Vagina (tissue), 2 donors: ENCODE results near the gene EHBP1L1. TPM values are rescaled to one million over a fixed set of nuclear protein-coding genes. Genes with fewer than 3 reads are reported as not detected.

Experiments used
- DNase-seq, 2 donors: peaks; one replicate each; pipeline ENCODE4 v3.0.0-alpha.2; 2017; ENCODE audit errors: extremely low spot score in 2 of 2
- H3K27ac ChIP-seq: fragments of 200-600 bp; sonication (generic); one replicate; pipeline ENCODE4 v1.5.1; 2019
- H3K27me3 ChIP-seq: fragments of 200-600 bp; sonication (generic); one replicate; pipeline ENCODE4 v1.5.1; 2019
- H3K36me3 ChIP-seq, 2 donors: fragments of 200-600 bp; sonication (generic); one replicate each; pipeline ENCODE4 v1.5.1; 2017 to 2019
- H3K4me1 ChIP-seq: fragments of 200-600 bp; sonication (generic); one replicate; pipeline ENCODE4 v1.5.1; 2019
- H3K4me3 ChIP-seq, 2 donors: fragments of 200-600 bp; sonication (generic); 1 replicate in 1 of 2; 2 replicates in 1 of 2; pipeline ENCODE4 v1.5.1; 2016 to 2019
- H3K9me3 ChIP-seq: fragments of 200-600 bp; sonication (generic); one replicate; pipeline ENCODE4 v1.5.1; 2019
- CTCF ChIP-seq, 3 experiments: fragments of 450-650 bp in 2 of 3; fragments of 200-600 bp in 1 of 3; sonication (generic) in 1 of 3; IDR thresholded peaks; one replicate each; pipeline ENCODE4 v1.5.1; 2017 to 2019; ENCODE audit warnings: antibody characterized with exemption in 3 of 3, mild to moderate bottlenecking in 2 of 3, moderate library complexity in 2 of 3
- POLR2A ChIP-seq, 2 donors: fragments of 450-650 bp; IDR thresholded peaks; one replicate each; pipeline ENCODE4 v1.6.1; 2017; ENCODE audit warnings: antibody characterized with exemption in 2 of 2, mild to moderate bottlenecking in 2 of 2, moderate library complexity in 2 of 2
- POLR2AphosphoS5 ChIP-seq, 2 donors: sonication (generic); formaldehyde crosslinking; IDR thresholded peaks; one replicate each; pipeline ENCODE4 v1.9.0; 2017; ENCODE audit warnings: antibody characterized with exemption in 2 of 2, mild to moderate bottlenecking in 2 of 2, low read depth in 1 of 2; ENCODE audit not compliant: insufficient read depth in 1 of 2
- intact Hi-C: fragments of 100-400 bp; cut with DNase I; formaldehyde crosslinking; loops from one replicate; pipeline ENCODE4 v1.15.1; 2023
- total RNA-seq: library from RNA; depleted of rRNA; stranded (reverse); fragments of >200 nt; gene quantifications from one replicate; pipeline ENCODE4 v1.2.3, GENCODE V29; 2016

Gene EHBP1L1
- total RNA-seq, 1 donor from 2014 or later: 123 TPM

GRCh38 chr11:65574811-65575567, 864 bp upstream of the EHBP1L1 start:
- H3K9me3 ChIP-seq: no peaks in the 10 kb centered on the region
- H3K4me3 ChIP-seq: peak overlapping the region; percentile 81 to 98
- no peak for DNase-seq
- intact Hi-C loops: loop anchor here (5.0 kb wide), 1 partner anchor 37 kb away; the partner anchor contains the start of gene MAP3K11
- peak overlapping the region; percentile 93 for H3K27ac ChIP-seq
- TF ChIP-seq POLR2A (IDR thresholded peaks at IDR 0.05) (no peak), POLR2AphosphoS5 (IDR thresholded peaks at IDR 0.05; ENCODE audit: insufficient read depth in 1 of 2, low read depth in 1 of 2) (no peak), CTCF (IDR thresholded peaks at IDR 0.05) (no peak)
- H3K36me3 ChIP-seq: peaks cover 0 to 8% of the 10 kb centered on the region in 2 donors
- H3K4me1 ChIP-seq: peaks cover 75% of the 10 kb centered on the region
- H3K27me3 ChIP-seq: no peaks in the 10 kb centered on the region

GRCh38 chr11:65576232-65576866, 496 bp downstream of the EHBP1L1 start:
- TF ChIP-seq POLR2A (IDR thresholded peaks at IDR 0.05): no peak

GRCh38 chr11:65576867-65577755, 1.3 kb downstream of the EHBP1L1 start:
- Histone ChIP-seq H3K9me3 (no peaks in the 10 kb centered on the region), H3K27me3 (no peaks in the 10 kb centered on the region), H3K4me1 (peaks cover 59% of the 10 kb centered on the region), H3K4me3 (peak overlapping the region; percentile 81 to 98), H3K27ac (peak overlapping the region; percentile 93), H3K36me3 (peaks cover 3 to 29% of the 10 kb centered on the region in 2 donors)
- DNase-seq: no peak
- intact Hi-C loops: no loop called here
- TF ChIP-seq POLR2AphosphoS5 (IDR thresholded peaks at IDR 0.05; ENCODE audit: insufficient read depth in 1 of 2, low read depth in 1 of 2) (peak; percentile 38 to 73), CTCF (IDR thresholded peaks at IDR 0.05) (no peak), POLR2A (IDR thresholded peaks at IDR 0.05) (no peak)

More at GRCh38 chr11:65576232-65576866, 496 bp downstream of the EHBP1L1 start:
- Histone ChIP-seq H3K27me3 (no peaks in the 10 kb centered on the region), H3K36me3 (peaks cover 3 to 22% of the 10 kb centered on the region in 2 donors), H3K9me3 (no peaks in the 10 kb centered on the region), H3K4me3 (peak overlapping the region; percentile 81 to 98), H3K4me1 (peaks cover 67% of the 10 kb centered on the region), H3K27ac (peak overlapping the region; percentile 93)
- intact Hi-C loops: no loop called here
- DNase-seq: no peak

GRCh38 chr11:65577756-65578109, 1.9 kb downstream of the EHBP1L1 start:
- H3K4me1 ChIP-seq: peaks cover 58% of the 10 kb centered on the region
- H3K36me3 ChIP-seq: peaks cover 3 to 32% of the 10 kb centered on the region in 2 donors
- intact Hi-C loops: no loop called here
- no peaks in the 10 kb centered on the region for H3K9me3 ChIP-seq
- no peaks in the 10 kb centered on the region for H3K27me3 ChIP-seq
- TF ChIP-seq CTCF (IDR thresholded peaks at IDR 0.05) (no peak), POLR2A (IDR thresholded peaks at IDR 0.05) (no peak), POLR2AphosphoS5 (IDR thresholded peaks at IDR 0.05; ENCODE audit: insufficient read depth in 1 of 2, low read depth in 1 of 2) (no peak)
- peak overlapping the region; percentile 81 to 98 for H3K4me3 ChIP-seq
- peak overlapping the region; percentile 93 for H3K27ac ChIP-seq
- DNase-seq: no peak

- DNase-seq: no peak
- peak overlapping the region; percentile 93 for H3K27ac ChIP-seq
- no peaks in the 10 kb centered on the region for H3K27me3 ChIP-seq
- H3K36me3 ChIP-seq: peaks cover 3 to 32% of the 10 kb centered on the region in 2 donors
- TF ChIP-seq POLR2A (IDR thresholded peaks at IDR 0.05): no peak
- TF ChIP-seq CTCF (IDR thresholded peaks at IDR 0.05): no peak
- no peak for TF ChIP-seq POLR2AphosphoS5 (IDR thresholded peaks at IDR 0.05; ENCODE audit: insufficient read depth in 1 of 2, low read depth in 1 of 2)
- intact Hi-C loops: no loop called here
- peak overlapping the region; percentile 81 to 98 for H3K4me3 ChIP-seq
- peaks cover 55% of the 10 kb centered on the region for H3K4me1 ChIP-seq
- no peaks in the 10 kb centered on the region for H3K9me3 ChIP-seq
Measured at GRCh38 chr11:65578134-65578533, 2.3 kb downstream of the EHBP1L1 start.
